ENCODE results near the gene IFNAR1.

The IFNAR1 gene

GRCh38 chr21:33301632-33302002, 23.2 kb upstream of the IFNAR1 start:
- no peak for DNase-seq (ENCODE audit: low spot score)
- no peak overlapping the region for H4K91ac ChIP-seq (ENCODE audit: low read depth, low read length, poor library complexity)
- H3K4me3 ChIP-seq (ENCODE audit: low read length in 2 of 2), result no peak overlapping the region
- H3K9ac ChIP-seq (ENCODE audit: low read depth, low read length, poor library complexity), result no peak overlapping the region
- H3K23ac ChIP-seq (ENCODE audit: low read depth, low read length, poor library complexity), result no peak overlapping the region
- H2BK120ac ChIP-seq (ENCODE audit: low read depth, low read length), result no peak overlapping the region
- H3K9me3 ChIP-seq (replicated peaks in 1 of 2; ENCODE audit: control insufficient read depth in 2 of 2, insufficient read depth in 1 of 2, low read depth in 1 of 2, low read length in 2 of 2), result no peaks in the 10 kb centered on the region
- no peaks in the 10 kb centered on the region for H3K79me1 ChIP-seq (ENCODE audit: low read depth, low read length)
- no peak overlapping the region for H3K4ac ChIP-seq (ENCODE audit: low read length)
- H2AFZ ChIP-seq (ENCODE audit: low read length), result no peak overlapping the region
- no CpG with 5 or more reads among the region's 2 CpGs for WGBS, 2 donors (ENCODE audit: extremely low coverage in 2 of 2, insufficient read length in 2 of 2, insufficient replicate concordance in 1 of 2)
- H4K8ac ChIP-seq (ENCODE audit: low read depth, low read length), result no peak overlapping the region
- H2BK12ac ChIP-seq (ENCODE audit: low read length), result no peak overlapping the region
- H3K36me3 ChIP-seq (replicated peaks in 1 of 2; ENCODE audit: control insufficient read depth in 2 of 2, insufficient read depth in 2 of 2, low read length in 2 of 2), result no peaks in the 10 kb centered on the region
- no peak overlapping the region for H2AK5ac ChIP-seq (ENCODE audit: low read depth, low read length)
- no peaks in the 10 kb centered on the region for H3K4me1 ChIP-seq (ENCODE audit: control insufficient read depth in 2 of 2, insufficient read depth in 1 of 2, low read depth in 1 of 2, low read length in 2 of 2)
- no peaks in the 10 kb centered on the region for H3K27me3 ChIP-seq (ENCODE audit: control insufficient read depth in 3 of 3, insufficient read depth in 3 of 3, low read depth in 1 of 3, low read length in 3 of 3)
- H2BK5ac ChIP-seq (ENCODE audit: low read length), result no peak overlapping the region
- H3K27ac ChIP-seq (replicated peaks; ENCODE audit: low read length), result no peak overlapping the region
- H3K4me2 ChIP-seq (ENCODE audit: insufficient read depth, low read length, poor library complexity, severe bottlenecking), result no peak overlapping the region
- no peak overlapping the region for H3K14ac ChIP-seq (ENCODE audit: low read length)
- H2BK15ac ChIP-seq (ENCODE audit: low read length), result no peak overlapping the region
- no peak overlapping the region for H3K18ac ChIP-seq (ENCODE audit: low read length)

GRCh38 chr21:33302055-33302454, 22.7 kb upstream of the IFNAR1 start:
- H3K18ac ChIP-seq (ENCODE audit: low read length), result no peak overlapping the region
- no peak overlapping the region for H4K91ac ChIP-seq (ENCODE audit: low read depth, low read length, poor library complexity)
- no peaks in the 10 kb centered on the region for H3K4me1 ChIP-seq (ENCODE audit: control insufficient read depth in 2 of 2, insufficient read depth in 1 of 2, low read depth in 1 of 2, low read length in 2 of 2)
- H2BK15ac ChIP-seq (ENCODE audit: low read length), result no peak overlapping the region
- H2AFZ ChIP-seq (ENCODE audit: low read length), result no peak overlapping the region
- no peak overlapping the region for H3K9ac ChIP-seq (ENCODE audit: low read depth, low read length, poor library complexity)
- no CpG with 5 or more reads among the region's 7 CpGs for WGBS, 2 donors (ENCODE audit: extremely low coverage in 2 of 2, insufficient read length in 2 of 2, insufficient replicate concordance in 1 of 2)
- no peak overlapping the region for H3K23ac ChIP-seq (ENCODE audit: low read depth, low read length, poor library complexity)
- no peaks in the 10 kb centered on the region for H3K9me3 ChIP-seq (replicated peaks in 1 of 2; ENCODE audit: control insufficient read depth in 2 of 2, insufficient read depth in 1 of 2, low read depth in 1 of 2, low read length in 2 of 2)
- H4K8ac ChIP-seq (ENCODE audit: low read depth, low read length), result no peak overlapping the region
- no peaks in the 10 kb centered on the region for H3K36me3 ChIP-seq (replicated peaks in 1 of 2; ENCODE audit: control insufficient read depth in 2 of 2, insufficient read depth in 2 of 2, low read length in 2 of 2)
- no peak overlapping the region for H2AK5ac ChIP-seq (ENCODE audit: low read depth, low read length)
- no peaks in the 10 kb centered on the region for H3K79me1 ChIP-seq (ENCODE audit: low read depth, low read length)
- H2BK5ac ChIP-seq (ENCODE audit: low read length), result no peak overlapping the region
- no peak overlapping the region for H3K14ac ChIP-seq (ENCODE audit: low read length)
- no peak overlapping the region for H3K4me3 ChIP-seq (ENCODE audit: low read length in 2 of 2)
- H2BK12ac ChIP-seq (ENCODE audit: low read length), result no peak overlapping the region
- no peak overlapping the region for H3K4me2 ChIP-seq (ENCODE audit: insufficient read depth, low read length, poor library complexity, severe bottlenecking)
- no peak overlapping the region for H3K4ac ChIP-seq (ENCODE audit: low read length)
- H3K27ac ChIP-seq (replicated peaks; ENCODE audit: low read length), result no peak overlapping the region
- H2BK120ac ChIP-seq (ENCODE audit: low read depth, low read length), result no peak overlapping the region
- DNase-seq (ENCODE audit: low spot score), result no peak
- H3K27me3 ChIP-seq (ENCODE audit: control insufficient read depth in 3 of 3, insufficient read depth in 3 of 3, low read depth in 1 of 3, low read length in 3 of 3), result no peaks in the 10 kb centered on the region

GRCh38 chr21:33302796-33303195, 22.0 kb upstream of the IFNAR1 start:
- no peak overlapping the region for H2AFZ ChIP-seq (ENCODE audit: low read length)
- H3K23ac ChIP-seq (ENCODE audit: low read depth, low read length, poor library complexity), result no peak overlapping the region
- H4K91ac ChIP-seq (ENCODE audit: low read depth, low read length, poor library complexity), result no peak overlapping the region
- H3K9me3 ChIP-seq (replicated peaks in 1 of 2; ENCODE audit: control insufficient read depth in 2 of 2, insufficient read depth in 1 of 2, low read depth in 1 of 2, low read length in 2 of 2), result no peaks in the 10 kb centered on the region
- no peak overlapping the region for H3K27ac ChIP-seq (replicated peaks; ENCODE audit: low read length)
- H2AK5ac ChIP-seq (ENCODE audit: low read depth, low read length), result no peak overlapping the region
- no peak overlapping the region for H3K14ac ChIP-seq (ENCODE audit: low read length)
- no peak overlapping the region for H2BK15ac ChIP-seq (ENCODE audit: low read length)
- H3K4me2 ChIP-seq (ENCODE audit: insufficient read depth, low read length, poor library complexity, severe bottlenecking), result no peak overlapping the region
- no peak overlapping the region for H2BK120ac ChIP-seq (ENCODE audit: low read depth, low read length)
- H4K8ac ChIP-seq (ENCODE audit: low read depth, low read length), result no peak overlapping the region
- no peak overlapping the region for H2BK12ac ChIP-seq (ENCODE audit: low read length)
- H3K79me1 ChIP-seq (ENCODE audit: low read depth, low read length), result no peaks in the 10 kb centered on the region
- H3K4me3 ChIP-seq (ENCODE audit: low read length in 2 of 2), result no peak overlapping the region
- no peak overlapping the region for H3K9ac ChIP-seq (ENCODE audit: low read depth, low read length, poor library complexity)
- no peak for DNase-seq (ENCODE audit: low spot score)
- H3K4ac ChIP-seq (ENCODE audit: low read length), result no peak overlapping the region
- H3K27me3 ChIP-seq (ENCODE audit: control insufficient read depth in 3 of 3, insufficient read depth in 3 of 3, low read depth in 1 of 3, low read length in 3 of 3), result no peaks in the 10 kb centered on the region
- no peaks in the 10 kb centered on the region for H3K4me1 ChIP-seq (ENCODE audit: control insufficient read depth in 2 of 2, insufficient read depth in 1 of 2, low read depth in 1 of 2, low read length in 2 of 2)
- H2BK5ac ChIP-seq (ENCODE audit: low read length), result no peak overlapping the region
- WGBS, 2 donors (ENCODE audit: extremely low coverage in 2 of 2, insufficient read length in 2 of 2, insufficient replicate concordance in 1 of 2), result no CpG with 5 or more reads among the region's 7 CpGs
- no peaks in the 10 kb centered on the region for H3K36me3 ChIP-seq (replicated peaks in 1 of 2; ENCODE audit: control insufficient read depth in 2 of 2, insufficient read depth in 2 of 2, low read length in 2 of 2)
- no peak overlapping the region for H3K18ac ChIP-seq (ENCODE audit: low read length)

GRCh38 chr21:33305344-33305671, 19.5 kb upstream of the IFNAR1 start:
- Histone ChIP-seq H4K8ac (ENCODE audit: low read depth, low read length) (no peak overlapping the region), H3K4me2 (ENCODE audit: insufficient read depth, low read length, poor library complexity, severe bottlenecking) (no peak overlapping the region), H3K9me3 (replicated peaks in 1 of 2; ENCODE audit: control insufficient read depth in 2 of 2, insufficient read depth in 1 of 2, low read depth in 1 of 2, low read length in 2 of 2) (peaks cover 0 to 3% of the 10 kb centered on the region in 2 donors), H2AFZ (ENCODE audit: low read length) (no peak overlapping the region), H3K4ac (ENCODE audit: low read length) (no peak overlapping the region), H2BK15ac (ENCODE audit: low read length) (no peak overlapping the region), H3K27me3 (ENCODE audit: control insufficient read depth in 3 of 3, insufficient read depth in 3 of 3, low read depth in 1 of 3, low read length in 3 of 3) (no peaks in the 10 kb centered on the region), H2BK5ac (ENCODE audit: low read length) (no peak overlapping the region), H2BK12ac (ENCODE audit: low read length) (no peak overlapping the region), H4K91ac (ENCODE audit: low read depth, low read length, poor library complexity) (no peak overlapping the region), H3K18ac (ENCODE audit: low read length) (no peak overlapping the region), H2AK5ac (ENCODE audit: low read depth, low read length) (no peak overlapping the region), H3K4me3 (ENCODE audit: low read length in 2 of 2) (no peak overlapping the region), H3K9ac (ENCODE audit: low read depth, low read length, poor library complexity) (no peak overlapping the region), H3K27ac (replicated peaks; ENCODE audit: low read length) (no peak overlapping the region), H3K4me1 (ENCODE audit: control insufficient read depth in 2 of 2, insufficient read depth in 1 of 2, low read depth in 1 of 2, low read length in 2 of 2) (no peaks in the 10 kb centered on the region), H2BK120ac (ENCODE audit: low read depth, low read length) (no peak overlapping the region), H3K23ac (ENCODE audit: low read depth, low read length, poor library complexity) (no peak overlapping the region), H3K36me3 (replicated peaks in 1 of 2; ENCODE audit: control insufficient read depth in 2 of 2, insufficient read depth in 2 of 2, low read length in 2 of 2) (no peaks in the 10 kb centered on the region), H3K79me1 (ENCODE audit: low read depth, low read length) (no peaks in the 10 kb centered on the region), H3K14ac (ENCODE audit: low read length) (no peak overlapping the region)
- no peak for DNase-seq (ENCODE audit: low spot score)
- WGBS, 2 donors (ENCODE audit: extremely low coverage in 2 of 2, insufficient read length in 2 of 2, insufficient replicate concordance in 1 of 2), result no CpG with 5 or more reads among the region's 4 CpGs

Measured in neuronal stem cell (in vitro differentiated cells).